ENCODE results near the gene TBC1D22A. TPM values are rescaled to one million over a fixed set of nuclear protein-coding genes. Genes with fewer than 3 reads are reported as not detected.

TBC1D22A gene
- total RNA-seq, 1 donor from 2014 or later, result 28.9 TPM

DNA sequence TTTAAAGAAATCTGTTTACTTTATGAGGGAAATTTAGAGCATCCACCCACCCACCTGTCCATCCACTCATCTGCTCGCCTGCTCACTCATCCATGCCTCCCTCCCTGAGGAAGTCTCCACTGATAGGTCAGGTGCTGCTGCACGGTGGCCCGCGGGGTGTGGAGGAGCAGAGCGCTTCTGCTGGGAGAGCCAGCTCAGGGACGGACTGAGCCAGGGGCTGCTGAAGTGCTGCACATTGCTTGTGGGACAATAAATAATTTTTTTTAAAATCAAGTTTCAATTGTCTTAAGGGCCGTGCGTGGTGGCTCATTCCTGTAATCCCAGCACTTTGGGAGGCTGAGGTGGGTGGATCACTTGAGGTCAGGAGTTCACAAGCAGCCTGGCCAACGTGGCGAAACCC lies 148.9 kb downstream of the TBC1D22A start:
- DNase-seq (ENCODE audit: extremely low spot score, unreplicated experiment), result peak; percentile 30
- no peak for TF ChIP-seq CTCF (IDR thresholded peaks at IDR 0.05)
- no peaks in the 10 kb centered on the region for H3K4me1 Mint-ChIP-seq (ENCODE audit: unreplicated experiment)
- no peak overlapping the region for H3K27ac Mint-ChIP-seq (ENCODE audit: unreplicated experiment)
- H3K27me3 Mint-ChIP-seq (ENCODE audit: unreplicated experiment), result no peaks in the 10 kb centered on the region
- H3K36me3 Mint-ChIP-seq (ENCODE audit: unreplicated experiment), result peaks cover 7% of the 10 kb centered on the region
- H3K9me3 Mint-ChIP-seq (ENCODE audit: unreplicated experiment), result no peaks in the 10 kb centered on the region
- no peak overlapping the region for H3K4me3 Mint-ChIP-seq (ENCODE audit: unreplicated experiment)

- TF ChIP-seq CTCF (IDR thresholded peaks at IDR 0.05), result no peak
- Mint-ChIP-seq H3K27ac (ENCODE audit: unreplicated experiment) (no peak overlapping the region), H3K4me3 (ENCODE audit: unreplicated experiment) (no peak overlapping the region), H3K4me1 (ENCODE audit: unreplicated experiment) (no peaks in the 10 kb centered on the region), H3K9me3 (ENCODE audit: unreplicated experiment) (no peaks in the 10 kb centered on the region), H3K36me3 (ENCODE audit: unreplicated experiment) (peaks cover 16% of the 10 kb centered on the region), H3K27me3 (ENCODE audit: unreplicated experiment) (no peaks in the 10 kb centered on the region)
- peak; percentile 11 for DNase-seq (ENCODE audit: extremely low spot score, unreplicated experiment)
Observed at GRCh38 chr22:46913351-46913750, 150.9 kb downstream of the TBC1D22A start.

DNA sequence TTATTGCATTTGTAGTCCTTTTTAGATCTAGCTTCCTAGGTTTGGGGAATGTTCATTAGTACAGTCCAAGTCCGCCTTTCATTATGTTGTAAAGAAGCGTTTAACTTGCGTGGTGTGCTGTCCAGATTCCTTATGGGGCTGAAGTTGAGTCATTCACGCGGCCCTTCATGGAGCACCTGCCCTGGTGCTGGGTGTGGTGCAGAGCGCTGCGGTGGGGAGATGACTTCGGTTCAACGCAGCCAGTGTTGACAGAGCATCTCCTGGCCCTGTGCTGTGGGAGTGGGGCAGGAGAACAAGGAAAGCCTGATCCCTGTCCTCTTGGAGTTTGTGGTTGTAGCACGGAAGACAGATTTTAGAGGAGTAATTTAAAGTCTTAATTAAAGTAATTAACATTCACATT lies 152.0 kb downstream of the TBC1D22A start:
- Mint-ChIP-seq H3K27ac (ENCODE audit: unreplicated experiment) (no peak overlapping the region), H3K4me3 (ENCODE audit: unreplicated experiment) (no peak overlapping the region), H3K27me3 (ENCODE audit: unreplicated experiment) (no peaks in the 10 kb centered on the region), H3K36me3 (ENCODE audit: unreplicated experiment) (peaks cover 17% of the 10 kb centered on the region), H3K4me1 (ENCODE audit: unreplicated experiment) (no peaks in the 10 kb centered on the region), H3K9me3 (ENCODE audit: unreplicated experiment) (no peaks in the 10 kb centered on the region)
- DNase-seq (ENCODE audit: extremely low spot score, unreplicated experiment), result peak; percentile 54
- no peak for TF ChIP-seq CTCF (IDR thresholded peaks at IDR 0.05)

- Mint-ChIP-seq H3K9me3 (ENCODE audit: unreplicated experiment) (no peaks in the 10 kb centered on the region), H3K27me3 (ENCODE audit: unreplicated experiment) (no peaks in the 10 kb centered on the region), H3K4me3 (ENCODE audit: unreplicated experiment) (no peak overlapping the region), H3K27ac (ENCODE audit: unreplicated experiment) (no peak overlapping the region), H3K36me3 (ENCODE audit: unreplicated experiment) (peaks cover 17% of the 10 kb centered on the region), H3K4me1 (ENCODE audit: unreplicated experiment) (no peaks in the 10 kb centered on the region)
- peak; percentile 53 for DNase-seq (ENCODE audit: extremely low spot score, unreplicated experiment)
- no peak for TF ChIP-seq CTCF (IDR thresholded peaks at IDR 0.05)
Observed at GRCh38 chr22:46914916-46915894, 152.8 kb downstream of the TBC1D22A start.

GRCh38 chr22:46915950-46916730 lies 153.7 kb downstream of the TBC1D22A start:
- H3K4me1 Mint-ChIP-seq (ENCODE audit: unreplicated experiment), result no peaks in the 10 kb centered on the region
- TF ChIP-seq CTCF (IDR thresholded peaks at IDR 0.05), result no peak
- no peak overlapping the region for H3K27ac Mint-ChIP-seq (ENCODE audit: unreplicated experiment)
- DNase-seq (ENCODE audit: extremely low spot score, unreplicated experiment), result peak; percentile 69
- H3K36me3 Mint-ChIP-seq (ENCODE audit: unreplicated experiment), result peaks cover 17% of the 10 kb centered on the region
- H3K27me3 Mint-ChIP-seq (ENCODE audit: unreplicated experiment), result no peaks in the 10 kb centered on the region
- H3K4me3 Mint-ChIP-seq (ENCODE audit: unreplicated experiment), result no peak overlapping the region
- H3K9me3 Mint-ChIP-seq (ENCODE audit: unreplicated experiment), result peaks cover under 1% of the 10 kb centered on the region

Measured in osteocyte (in vitro differentiated cells).